ENCODE measurements around the gene SKIDA1.
"Not testable (repeated sequence)": the region's sequence is repeated elsewhere in the genome, so short reads cannot be mapped to it uniquely, and the experiment has no call there.

Gene SKIDA1

DNA sequence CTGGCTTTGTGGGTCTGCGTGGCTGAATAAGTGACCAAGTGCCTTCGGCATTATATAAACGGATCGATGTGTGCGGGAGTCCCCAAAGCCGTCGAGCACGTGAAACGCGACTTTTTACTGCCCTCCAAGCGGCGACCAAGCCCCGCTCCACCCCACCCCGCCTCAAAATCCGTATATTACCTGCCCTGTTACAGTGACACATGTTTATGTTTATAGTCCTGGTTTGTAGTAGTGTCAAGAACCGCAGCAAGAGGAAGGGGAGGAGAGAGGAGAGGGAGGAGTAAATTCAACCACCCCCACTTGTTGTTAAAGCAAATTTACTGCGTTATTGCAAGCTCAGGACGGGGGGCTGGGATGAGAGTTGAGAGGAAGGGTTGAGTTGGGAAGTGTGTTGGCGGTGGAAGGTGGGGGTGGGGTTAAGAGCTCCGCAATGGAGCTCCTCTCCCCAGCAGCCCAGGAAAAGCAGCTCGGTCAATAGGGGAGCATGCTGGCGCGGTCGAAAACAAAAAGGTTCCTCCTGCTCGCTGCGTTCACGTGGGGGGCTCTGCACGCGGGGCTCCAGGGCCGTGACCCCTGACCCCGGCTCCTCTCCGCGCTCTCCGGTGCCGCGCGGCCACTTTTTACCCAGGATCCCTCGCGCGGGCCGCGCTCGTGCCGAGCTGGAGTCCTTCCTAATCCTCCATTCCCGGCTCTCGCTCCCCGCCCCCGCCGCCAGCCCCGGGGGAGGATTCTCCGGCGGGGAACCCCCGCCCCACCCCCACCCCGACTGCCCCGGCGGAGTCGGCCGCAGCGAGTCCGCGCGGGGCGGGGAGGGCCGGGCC lies at the start of gene SKIDA1:
Gene SKIDA1, minus strand, starts transcription at position 316 of the 821 bp plus-strand sequence. CDS start 7,860 bp downstream, outside the sequence.
- peak; percentile 89 for DNase-seq (ENCODE audit: low spot score)

DNA sequence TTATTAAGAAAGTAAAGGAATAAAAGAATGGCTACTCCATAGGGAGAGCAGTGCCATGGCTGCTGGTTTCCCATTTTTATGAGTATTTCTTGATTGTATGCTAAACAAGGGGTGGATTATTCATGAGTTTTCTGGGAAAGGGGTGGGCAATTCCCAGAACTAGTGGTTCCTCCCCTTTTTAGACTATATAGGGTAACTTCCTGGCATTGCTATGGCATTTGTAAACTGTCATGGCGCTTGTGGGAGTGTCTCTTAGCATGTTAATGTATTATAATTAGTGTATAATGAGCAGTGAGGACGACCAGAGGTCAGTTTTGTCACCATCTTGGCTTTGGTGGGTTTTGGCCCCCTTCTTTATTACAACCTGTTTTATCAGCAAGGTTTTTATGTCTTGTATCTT lies 49.0 kb upstream of the SKIDA1 start:
- DNase-seq (ENCODE audit: low spot score): not testable (repeated sequence)

DNA sequence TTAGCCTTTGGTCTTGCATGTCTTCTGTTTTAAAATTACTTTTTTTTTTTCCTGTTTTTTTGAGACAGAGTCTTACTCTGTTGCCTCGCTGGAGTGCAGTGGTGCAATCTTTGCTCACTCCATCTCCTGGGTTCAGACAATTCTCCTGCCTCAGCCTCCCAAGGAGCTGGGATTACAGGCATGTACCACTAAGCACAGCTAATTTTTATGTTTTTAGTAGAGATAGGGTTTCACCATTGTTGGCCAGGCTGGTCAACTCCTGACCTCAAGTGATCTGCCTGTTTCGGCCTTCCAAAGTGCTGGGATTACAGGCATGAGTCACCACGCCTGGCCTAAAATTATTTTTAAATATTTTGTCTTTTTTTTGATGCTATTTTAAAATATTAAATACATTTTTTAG lies 47.1 kb upstream of the SKIDA1 start:
- no peak for DNase-seq (ENCODE audit: low spot score)

DNA sequence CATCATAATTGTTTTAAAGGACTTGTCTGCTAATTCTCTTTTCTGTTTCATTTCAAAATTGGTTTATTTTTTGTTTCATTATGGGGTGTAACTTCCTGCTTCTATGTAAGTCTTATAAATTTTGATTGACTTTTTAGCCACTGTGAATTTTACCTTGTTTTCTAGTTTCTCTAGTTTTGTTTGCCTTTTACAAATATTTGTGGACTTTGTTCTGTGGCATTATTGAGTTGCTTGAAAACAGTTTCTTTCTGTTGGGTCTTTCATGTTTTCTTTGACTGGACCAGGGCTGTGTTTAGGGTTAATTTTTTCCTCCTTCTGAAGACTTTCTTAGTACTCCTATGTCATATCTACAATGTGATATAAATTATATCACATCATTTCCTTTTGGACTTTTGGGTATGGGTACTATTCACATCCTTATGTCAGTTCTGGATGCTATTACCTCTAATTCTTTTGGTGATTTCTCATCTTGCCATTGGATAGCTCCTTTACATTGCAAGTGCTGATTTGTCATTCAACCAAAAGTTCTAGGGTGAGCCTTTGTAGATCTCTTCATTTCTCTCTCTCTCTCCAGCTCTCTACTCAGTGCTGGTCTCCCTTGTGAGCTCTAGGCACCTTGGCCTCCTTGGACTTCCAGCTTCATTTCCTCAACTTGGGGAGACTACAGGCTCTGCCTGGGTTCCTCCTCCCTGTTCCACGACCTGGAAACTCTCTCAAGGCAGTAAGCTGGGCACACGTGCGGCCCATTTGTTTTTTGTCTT lies 45.5 kb upstream of the SKIDA1 start:
- DNase-seq (ENCODE audit: low spot score): no peak

DNA sequence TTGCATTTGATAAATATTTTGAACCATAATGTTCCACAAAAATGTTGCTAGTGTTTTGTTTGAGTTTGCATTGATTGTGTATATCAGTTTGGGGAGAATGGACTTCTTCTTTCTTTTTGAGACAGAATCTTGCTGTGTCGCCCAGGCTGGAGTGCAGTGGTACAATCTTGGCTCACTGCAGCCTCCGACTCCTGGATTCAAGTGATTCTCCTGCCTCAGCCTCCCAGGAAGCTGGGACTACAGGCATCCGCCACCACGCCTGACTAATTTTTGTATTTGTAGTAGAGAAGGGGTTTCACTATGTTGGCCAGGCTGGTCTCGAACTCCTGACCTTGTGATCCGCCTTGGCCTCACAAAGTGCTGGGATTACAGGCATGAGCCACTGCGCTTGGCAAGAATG lies 33.5 kb upstream of the SKIDA1 start:
- not testable (repeated sequence) for DNase-seq (ENCODE audit: low spot score)

DNA sequence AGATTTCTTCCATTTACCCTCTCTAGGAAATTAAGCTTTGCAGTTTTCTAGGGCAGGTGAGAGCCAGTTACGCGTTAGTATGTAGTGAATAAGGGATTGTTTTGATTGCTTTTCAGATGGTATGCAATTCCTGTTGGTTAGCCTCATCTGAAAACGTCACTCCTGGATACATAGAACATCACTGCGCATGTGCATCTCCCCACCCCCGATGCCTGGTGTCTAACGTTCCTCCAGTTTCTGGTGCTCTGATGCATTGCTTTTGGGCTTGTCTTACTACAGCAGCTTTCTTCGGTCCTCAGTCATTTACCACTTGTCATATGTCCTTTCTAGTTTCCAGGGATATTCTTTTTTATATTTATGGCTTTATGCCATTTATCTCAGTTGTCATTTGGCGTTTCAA lies 31.0 kb upstream of the SKIDA1 start:
- no peak for DNase-seq (ENCODE audit: low spot score)

DNA sequence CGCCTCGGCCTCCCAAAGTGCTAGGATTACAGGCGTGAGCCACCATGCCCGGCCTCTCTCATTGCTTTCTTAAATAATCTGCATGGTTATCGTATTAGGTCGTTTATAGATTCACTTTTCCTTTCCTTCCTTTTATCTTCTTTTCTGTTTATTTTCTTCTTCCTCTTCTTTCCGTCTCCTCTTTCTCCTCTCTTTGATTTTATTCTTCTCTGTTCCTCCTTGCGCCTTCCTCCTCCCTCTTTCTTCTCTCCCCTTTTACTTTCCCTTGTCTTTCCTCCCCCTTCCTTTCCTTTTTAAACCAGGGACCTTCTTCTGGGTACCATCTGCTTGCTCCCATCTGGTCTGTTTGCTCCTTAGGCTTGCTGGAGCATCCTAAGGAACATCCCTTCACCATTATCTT lies 27.2 kb upstream of the SKIDA1 start:
- no peak for DNase-seq (ENCODE audit: low spot score)

DNA sequence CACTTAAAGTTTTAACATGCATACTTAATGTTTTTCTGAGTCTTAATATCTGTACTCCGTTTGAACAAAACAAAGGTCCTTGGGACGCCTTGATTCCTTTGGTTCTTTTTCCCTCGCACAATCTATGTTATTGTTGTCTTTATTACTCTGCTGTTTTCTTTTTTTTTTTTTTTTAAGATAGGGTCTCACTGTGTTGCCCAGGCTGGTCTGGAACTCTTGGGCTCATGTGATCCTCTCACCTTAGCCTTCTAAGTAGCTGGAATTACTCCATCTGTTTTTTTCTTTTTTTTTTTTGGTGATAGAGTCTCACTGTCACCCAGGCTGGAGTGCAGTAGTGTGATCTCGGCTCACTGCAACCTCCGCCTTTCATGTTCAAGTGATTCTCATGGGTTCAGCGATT lies 21.8 kb upstream of the SKIDA1 start:
- DNase-seq (ENCODE audit: low spot score): no peak

DNA sequence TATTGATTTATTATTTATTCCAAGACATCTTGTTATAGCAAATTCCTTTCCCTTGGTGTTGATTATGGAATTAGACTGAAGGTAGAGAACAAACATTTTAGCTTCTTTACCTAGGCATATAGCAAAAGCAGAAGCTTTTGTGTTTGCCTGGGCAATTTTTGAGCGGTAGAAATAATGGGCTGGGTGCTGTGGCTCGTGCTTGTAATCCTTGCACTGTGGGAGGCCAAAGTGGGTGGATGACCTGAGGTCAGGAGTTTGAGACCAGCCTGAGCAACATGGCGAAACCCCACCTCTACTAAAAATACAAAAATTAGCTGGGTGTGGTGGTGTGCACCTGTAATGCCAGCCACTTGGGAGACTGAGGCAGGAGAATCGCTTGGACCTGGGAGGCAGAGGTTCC lies 15.2 kb upstream of the SKIDA1 start:
- DNase-seq (ENCODE audit: low spot score): not testable (repeated sequence)

DNA sequence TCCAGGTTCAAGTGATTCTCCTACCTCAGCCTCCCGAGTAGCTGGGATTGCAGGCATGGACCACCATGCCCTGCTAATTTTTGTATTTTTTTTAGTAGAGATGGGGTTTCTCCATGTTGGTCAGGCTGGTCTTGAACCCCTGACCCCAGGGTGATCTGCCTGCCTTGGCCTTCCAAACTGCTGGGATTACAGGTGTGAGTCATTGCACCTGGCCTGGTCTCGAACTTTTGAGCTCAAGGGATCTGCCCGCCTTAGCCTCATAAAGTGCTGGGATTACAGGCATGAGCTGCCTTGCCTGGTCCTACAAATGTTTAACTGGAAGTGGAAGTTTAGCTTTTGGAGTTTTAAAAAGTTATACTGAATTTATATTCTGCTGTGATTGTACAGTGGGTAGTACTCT lies 11.4 kb upstream of the SKIDA1 start:
- no peak for DNase-seq (ENCODE audit: low spot score)

DNA sequence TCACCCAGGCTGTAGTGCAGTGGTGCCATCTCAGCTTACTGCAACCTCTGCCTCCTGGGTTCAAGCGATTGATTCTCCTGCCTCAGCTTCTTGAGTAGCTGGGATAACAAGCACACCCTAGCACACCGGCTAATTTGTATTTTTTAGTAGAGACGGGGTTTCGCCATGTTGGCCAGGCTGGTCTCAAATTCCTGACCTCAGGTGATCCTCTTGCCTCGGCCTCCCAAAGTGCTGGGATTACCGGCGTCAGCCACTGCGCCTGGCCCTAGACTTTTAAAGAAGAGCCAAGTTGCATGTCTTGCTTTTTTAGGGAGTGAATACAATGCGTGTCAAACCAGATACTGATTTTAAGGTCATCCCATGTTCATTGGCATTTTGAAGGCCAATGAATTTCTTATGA lies 10.5 kb upstream of the SKIDA1 start:
- not testable (repeated sequence) for DNase-seq (ENCODE audit: low spot score)

DNA sequence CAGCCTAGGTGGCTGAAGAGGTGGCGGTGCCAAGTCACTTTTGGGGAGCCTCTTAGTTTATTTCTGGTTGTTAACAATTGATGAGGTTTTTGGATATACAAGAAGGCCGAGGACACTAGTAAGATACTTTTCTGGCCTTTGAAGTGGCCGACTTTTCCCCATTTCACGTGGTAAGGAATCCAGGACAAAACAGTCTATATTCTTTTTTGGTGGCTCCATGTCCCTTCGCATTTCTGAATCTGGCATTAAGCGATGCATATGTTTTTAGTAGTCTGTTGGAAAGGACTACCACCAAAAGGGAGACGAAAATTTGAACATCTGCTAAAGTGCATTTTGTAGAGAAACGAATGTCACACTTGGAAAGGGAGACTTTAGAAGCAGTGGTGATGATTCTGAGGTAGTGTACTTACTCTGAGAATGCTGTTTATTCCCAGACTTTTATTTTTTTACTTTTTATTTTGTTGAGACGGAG lies 10.0 kb upstream of the SKIDA1 start:
- DNase-seq (ENCODE audit: low spot score): no peak

DNA sequence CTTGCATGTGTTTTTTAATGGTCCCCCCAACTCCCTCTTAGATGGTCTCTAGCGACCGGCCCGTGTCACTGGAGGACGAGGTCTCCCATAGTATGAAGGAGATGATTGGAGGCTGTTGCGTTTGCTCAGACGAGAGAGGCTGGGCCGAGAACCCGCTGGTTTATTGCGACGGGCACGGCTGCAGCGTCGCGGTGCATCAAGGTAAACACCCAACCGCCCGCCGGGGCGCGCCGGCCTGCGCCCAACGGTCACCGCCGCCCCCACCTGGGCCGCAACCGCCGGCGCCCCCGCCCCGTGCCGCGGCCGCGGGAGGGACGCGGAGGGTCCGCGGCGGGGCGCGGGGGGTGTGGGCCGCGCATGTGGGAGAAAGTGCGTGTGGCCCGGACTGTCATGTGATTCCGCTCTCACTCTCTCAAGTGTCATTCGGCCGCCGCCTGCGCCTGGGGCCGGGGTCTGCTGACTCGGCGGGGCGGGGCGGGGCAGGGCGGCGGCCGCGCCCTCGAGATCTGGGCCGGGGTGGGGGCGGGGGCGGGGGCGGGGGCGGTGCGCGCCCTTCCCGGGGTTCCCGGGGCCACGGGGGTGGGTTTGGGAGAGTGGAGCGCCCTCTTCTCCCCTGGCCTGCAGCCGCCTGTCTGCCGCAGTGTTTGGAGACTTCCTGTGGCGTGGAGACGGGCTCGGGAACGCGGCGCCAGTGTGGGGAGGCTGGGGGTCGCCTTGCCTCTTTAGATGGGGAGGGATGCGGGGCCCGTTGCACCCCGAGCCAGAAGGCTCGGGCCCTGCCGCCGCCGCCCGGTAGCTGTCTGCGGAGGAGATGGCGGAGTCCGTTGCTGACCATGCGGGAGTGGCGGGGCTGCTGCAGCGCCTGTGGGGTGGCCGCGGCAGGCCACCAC lies 9.4 kb upstream of the SKIDA1 start:
- DNase-seq (ENCODE audit: low spot score): peak; percentile 70

DNA sequence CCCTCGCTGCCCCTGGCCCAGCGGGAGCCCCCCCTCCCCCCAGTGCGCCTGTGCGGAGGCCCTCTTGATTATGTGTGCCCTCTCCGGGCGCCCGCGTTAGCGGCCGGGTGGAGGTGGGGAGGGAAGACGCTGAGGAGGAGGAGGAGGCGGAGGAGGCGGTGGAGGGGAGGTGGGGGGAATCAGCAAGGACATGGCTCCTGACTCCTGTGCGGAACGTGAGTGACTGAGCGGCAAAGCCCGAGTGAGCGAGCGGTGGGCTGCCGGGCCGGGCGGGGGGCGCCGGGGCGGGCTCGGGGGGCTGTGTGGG lies 8.8 kb upstream of the SKIDA1 start:
- no peak for DNase-seq (ENCODE audit: low spot score)

DNA sequence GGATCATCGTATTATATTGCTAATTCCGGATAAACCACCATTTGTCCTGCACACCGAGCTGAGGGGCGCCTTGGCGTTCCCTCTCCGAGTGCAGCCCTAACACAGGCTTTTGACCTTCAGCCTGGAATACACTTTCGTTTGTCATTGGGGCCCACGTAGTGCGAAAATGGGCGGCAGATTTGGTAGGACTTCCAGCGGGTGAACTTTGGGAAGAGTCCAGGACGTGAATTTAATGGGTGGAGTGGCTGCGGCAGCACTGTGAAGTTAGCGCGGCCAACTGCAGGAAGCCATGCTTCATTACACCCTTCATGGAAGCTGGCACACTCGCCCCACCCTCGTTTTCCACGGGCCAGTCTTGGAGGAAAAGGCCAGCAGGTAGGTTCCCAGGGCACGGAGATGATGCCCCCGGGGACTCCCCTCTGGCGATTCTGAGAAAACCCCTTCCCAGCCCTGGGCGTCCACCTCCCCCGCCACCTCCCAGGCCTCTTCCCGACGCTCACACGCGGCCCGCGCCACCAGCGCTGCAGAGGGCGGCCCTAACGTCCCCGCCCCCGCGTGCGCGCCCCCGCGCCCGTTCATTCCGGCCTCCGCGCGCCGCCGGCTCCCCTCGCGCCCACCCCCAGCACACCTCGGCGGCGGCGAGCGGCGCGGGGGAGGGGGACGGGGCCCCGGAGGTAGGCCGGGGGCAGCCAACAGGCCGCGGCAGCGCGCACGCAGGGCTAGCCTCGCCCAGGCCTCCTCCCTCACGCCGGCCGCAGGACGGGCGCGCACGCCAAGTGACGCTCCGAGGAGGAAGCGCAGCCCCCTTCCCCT lies 8.2 kb upstream of the SKIDA1 start, which contains the start of gene MLLT10:
Gene MLLT10, plus strand, starts transcription at position 766 of the 813 bp plus-strand sequence. CDS start 413 bp downstream, outside the sequence.
- DNase-seq (ENCODE audit: low spot score): peak; percentile 91

DNA sequence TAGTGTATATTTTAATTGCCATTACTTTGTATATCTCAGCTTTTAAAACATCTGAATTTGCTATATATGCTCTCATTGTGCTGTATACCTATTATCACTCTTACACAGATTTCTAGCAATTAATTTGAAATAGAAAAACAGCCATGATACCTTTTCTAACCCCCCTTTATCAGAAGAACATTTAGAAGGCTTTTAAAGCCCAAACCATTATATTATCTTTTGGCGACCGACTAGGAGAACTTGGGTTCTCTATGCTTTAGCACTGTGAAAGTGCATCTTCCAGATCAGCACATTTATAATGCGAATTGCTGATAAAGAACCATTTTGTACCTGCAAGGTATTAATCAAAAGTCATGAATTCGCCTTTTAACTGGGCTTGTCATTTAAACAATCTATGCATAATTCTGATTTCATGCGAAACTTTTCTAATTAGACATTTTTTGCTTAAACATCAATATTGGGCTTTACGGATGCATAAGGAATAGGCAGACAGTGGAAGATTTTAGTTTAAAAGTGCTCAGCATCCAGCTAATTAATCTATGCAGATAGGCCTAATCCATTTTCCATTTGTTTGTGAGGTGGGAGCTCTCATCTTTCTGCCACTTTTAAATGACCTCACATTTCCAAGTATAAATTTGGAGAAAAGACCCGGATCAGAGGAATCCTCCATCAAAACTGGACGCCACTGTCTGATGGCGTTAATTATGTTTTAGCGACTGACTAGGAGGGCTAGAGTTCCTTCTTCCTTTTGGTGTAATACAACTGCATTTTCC lies 7.4 kb upstream of the SKIDA1 start:
- DNase-seq (ENCODE audit: low spot score): no peak

DNA sequence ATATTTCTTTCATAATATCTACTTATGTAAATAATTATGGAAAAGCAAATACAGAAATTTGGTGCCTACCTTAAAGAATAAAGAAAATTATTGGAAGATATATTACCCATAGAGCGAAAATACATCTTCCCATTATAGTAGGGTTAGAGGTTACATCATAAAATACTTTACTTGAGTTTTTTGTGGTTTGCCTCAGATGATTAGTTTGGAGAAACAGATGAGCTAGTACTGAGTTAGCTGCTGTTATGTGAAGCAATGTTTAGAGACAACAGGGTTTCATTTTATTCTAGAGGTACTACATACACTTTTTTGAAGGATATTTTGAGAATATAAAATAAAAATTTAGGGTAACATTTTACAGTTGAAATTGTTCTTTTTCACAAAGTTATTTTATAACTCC lies 5.7 kb upstream of the SKIDA1 start:
- no peak for DNase-seq (ENCODE audit: low spot score)

DNA sequence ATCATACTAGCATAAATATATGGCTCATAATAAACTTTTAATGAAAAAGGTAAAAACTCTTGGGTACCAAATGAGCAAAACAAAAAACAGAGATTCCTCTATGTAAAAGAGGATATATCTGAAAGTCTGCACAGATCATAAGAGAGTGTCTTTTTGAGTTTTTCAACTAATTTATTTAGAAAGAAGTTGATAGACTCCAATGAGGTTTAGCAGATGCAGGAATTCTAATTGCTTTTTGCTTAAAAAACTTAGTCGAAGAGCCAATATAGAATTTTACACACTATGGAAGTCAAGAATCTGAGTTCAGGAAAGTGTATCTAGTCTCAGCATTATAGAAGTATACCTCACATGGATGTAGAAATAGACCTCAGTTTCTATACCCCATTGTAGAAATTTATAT lies 5.2 kb upstream of the SKIDA1 start:
- no peak for DNase-seq (ENCODE audit: low spot score)

DNA sequence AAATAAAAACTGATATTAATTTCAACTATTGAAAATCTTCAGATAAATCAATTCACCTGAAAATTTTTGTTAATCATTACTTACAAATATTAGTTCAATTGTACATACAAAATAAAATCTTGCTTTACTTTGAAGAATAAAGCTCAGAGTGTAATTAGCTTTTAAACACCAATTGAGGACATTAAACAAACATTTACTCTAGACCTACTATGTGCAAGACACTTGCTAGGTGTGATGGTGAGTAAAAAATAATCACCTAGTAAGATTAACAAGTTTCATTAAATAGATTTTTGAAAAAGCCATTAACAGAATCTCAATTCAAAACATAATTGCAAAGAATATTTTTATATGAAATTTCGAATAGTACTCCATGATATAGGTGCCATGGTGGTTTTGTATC lies 4.7 kb upstream of the SKIDA1 start:
- DNase-seq (ENCODE audit: low spot score): no peak

DNA sequence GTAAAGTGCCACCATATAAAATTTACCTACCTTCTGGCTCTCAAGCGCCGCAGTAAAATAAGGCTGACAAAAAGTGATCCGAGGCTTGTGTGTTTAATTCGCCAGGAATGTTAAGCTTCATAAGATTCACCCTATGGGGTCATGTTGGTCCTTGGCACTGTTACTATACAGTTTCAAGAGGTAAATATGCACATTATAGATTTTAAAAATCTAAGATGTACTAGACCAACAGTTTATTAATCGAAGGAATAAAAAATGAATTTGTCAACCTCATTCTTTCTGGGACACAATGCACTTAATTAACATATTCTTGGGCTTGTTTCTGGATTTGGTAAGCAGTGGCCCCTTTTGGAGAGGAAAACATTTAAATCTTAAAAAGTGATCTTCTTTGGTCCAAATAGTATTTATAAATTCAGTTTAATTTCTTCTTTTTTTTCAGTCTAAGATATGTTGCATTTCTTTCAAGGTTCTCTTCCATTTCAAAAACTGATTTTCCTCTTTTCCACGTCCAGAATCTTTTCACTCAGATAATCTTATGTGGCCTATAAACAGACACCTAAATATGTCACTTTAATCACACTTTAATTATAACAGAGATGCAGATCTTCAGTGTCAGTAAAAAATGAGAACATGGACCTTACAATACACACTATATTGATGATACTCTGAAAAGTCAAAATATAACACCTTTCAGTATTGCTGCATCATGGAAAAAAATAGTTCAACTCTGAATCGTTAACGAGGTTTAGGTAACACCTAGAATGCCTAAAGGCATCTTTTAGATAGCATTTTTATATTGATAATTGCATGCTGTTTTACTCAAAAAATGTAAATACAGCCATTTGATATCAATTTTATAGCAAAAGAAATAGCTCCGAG lies 3.8 kb upstream of the SKIDA1 start:
- DNase-seq (ENCODE audit: low spot score): no peak

All from SW480 (cell line).